Putamen (tissue), 1 donor: ENCODE measurements around the gene GGNBP2.

Source experiments
- DNase-seq: peaks from one replicate; pipeline ENCODE4 v3.0.0-alpha.2; 2016; ENCODE audit warnings: low spot score

Gene GGNBP2

GRCh38 chr17:36523113-36523512 is 21.6 kb upstream of the GGNBP2 start:
- no peak for DNase-seq

- DNase-seq: no peak
These were observed 20.3 kb upstream of the GGNBP2 start for GRCh38 chr17:36524428-36524876.

GRCh38 chr17:36525113-36525512 is 19.6 kb upstream of the GGNBP2 start:
- DNase-seq: no peak

GRCh38 chr17:36525888-36526287 is 18.8 kb upstream of the GGNBP2 start:
- DNase-seq: no peak

GRCh38 chr17:36527621-36528250 is 17.0 kb upstream of the GGNBP2 start:
- DNase-seq: no peak

- DNase-seq: no peak
These were observed 15.6 kb upstream of the GGNBP2 start for GRCh38 chr17:36529121-36529520.

GRCh38 chr17:36532435-36532975 is 12.2 kb upstream of the GGNBP2 start:
- DNase-seq: no peak

GRCh38 chr17:36533935-36534839 is 10.5 kb upstream of the GGNBP2 start:
- DNase-seq: no peak

GRCh38 chr17:36534840-36535668 is 9.7 kb upstream of the GGNBP2 start, which contains the start of the genes MYO19 and PIGW:
TSS of gene MYO19 (minus strand) at chr17:36534868. CDS start at chr17:36532538, 2,330 bp downstream.
TSS of gene PIGW (plus strand) at chr17:36534987. CDS start at chr17:36537102, 2,115 bp downstream.
- peak; percentile 86 for DNase-seq

GRCh38 chr17:36535669-36536081 is 9.0 kb upstream of the GGNBP2 start:
- no peak for DNase-seq

- no peak for DNase-seq
These were observed 4.0 kb upstream of the GGNBP2 start for GRCh38 chr17:36540696-36541095.

GRCh38 chr17:36542755-36543154 is 2.0 kb upstream of the GGNBP2 start:
- DNase-seq: no peak

- DNase-seq: no peak
These were observed 744 bp upstream of the GGNBP2 start for GRCh38 chr17:36544044-36544306.

- DNase-seq: no peak
These were observed 352 bp downstream of the GGNBP2 start for GRCh38 chr17:36545077-36545464.

- DNase-seq: peak; percentile 97
These were observed 1.0 kb downstream of the GGNBP2 start for GRCh38 chr17:36545465-36546417.

GRCh38 chr17:36546418-36547093 is 1.8 kb downstream of the GGNBP2 start:
- no peak for DNase-seq

GRCh38 chr17:36547776-36548175 is 3.1 kb downstream of the GGNBP2 start:
- no peak for DNase-seq

GRCh38 chr17:36550491-36551417 is 6.0 kb downstream of the GGNBP2 start:
- DNase-seq: no peak

- DNase-seq: no peak
These were observed 8.7 kb downstream of the GGNBP2 start for GRCh38 chr17:36553459-36553858.
